ENCODE data around the gene MTSS2.

Gene MTSS2

GRCh38 chr16:70710422-70711210 is 24.8 kb upstream of the MTSS2 start:
- DNase-seq (ENCODE audit: low spot score) = no peak
- in situ Hi-C loops (cut with MboI; ENCODE audit: low pct_unique_long_range_greater_than_20kb, low sequenced_read_pairs, unreplicated experiment) = no loop called here
- TF ChIP-seq CTCF (IDR thresholded peaks at IDR 0.05; ENCODE audit: extremely low read depth, insufficient read depth, missing control alignments) = no peak

- in situ Hi-C loops (cut with MboI; ENCODE audit: low pct_unique_long_range_greater_than_20kb, low sequenced_read_pairs, unreplicated experiment) = no loop called here
- TF ChIP-seq CTCF (IDR thresholded peaks at IDR 0.05; ENCODE audit: extremely low read depth, insufficient read depth, missing control alignments) = no peak
- no peak for DNase-seq (ENCODE audit: low spot score)
Observed at GRCh38 chr16:70709942-70710341, 24.1 kb upstream of the MTSS2 start.

GRCh38 chr16:70709457-70709856 is 23.6 kb upstream of the MTSS2 start:
- no peak for TF ChIP-seq CTCF (IDR thresholded peaks at IDR 0.05; ENCODE audit: extremely low read depth, insufficient read depth, missing control alignments)
- in situ Hi-C loops (cut with MboI; ENCODE audit: low pct_unique_long_range_greater_than_20kb, low sequenced_read_pairs, unreplicated experiment) = no loop called here
- DNase-seq (ENCODE audit: low spot score) = no peak

- DNase-seq (ENCODE audit: low spot score) = no peak
- TF ChIP-seq CTCF (IDR thresholded peaks at IDR 0.05; ENCODE audit: extremely low read depth, insufficient read depth, missing control alignments) = no peak
- in situ Hi-C loops (cut with MboI; ENCODE audit: low pct_unique_long_range_greater_than_20kb, low sequenced_read_pairs, unreplicated experiment) = no loop called here
Observed at GRCh38 chr16:70708366-70709246, 22.8 kb upstream of the MTSS2 start.

GRCh38 chr16:70706948-70707465 is 21.2 kb upstream of the MTSS2 start:
- in situ Hi-C loops (cut with MboI; ENCODE audit: low pct_unique_long_range_greater_than_20kb, low sequenced_read_pairs, unreplicated experiment) = no loop called here
- TF ChIP-seq CTCF (IDR thresholded peaks at IDR 0.05; ENCODE audit: extremely low read depth, insufficient read depth, missing control alignments) = no peak
- no peak for DNase-seq (ENCODE audit: low spot score)

- in situ Hi-C loops (cut with MboI; ENCODE audit: low pct_unique_long_range_greater_than_20kb, low sequenced_read_pairs, unreplicated experiment) = no loop called here
- DNase-seq (ENCODE audit: low spot score) = no peak
- TF ChIP-seq CTCF (IDR thresholded peaks at IDR 0.05; ENCODE audit: extremely low read depth, insufficient read depth, missing control alignments) = no peak
Observed at GRCh38 chr16:70705056-70705455, 19.2 kb upstream of the MTSS2 start.

Measured in GM13977 (cell line).